B cell (primary cell): ENCODE data around the gene CD38.

ENCODE experiments used
- CTCF ChIP-seq: fragments of 200-600 bp; IDR thresholded peaks from one replicate; pipeline ENCODE4 v1.8.0; 2022; ENCODE audit warnings: antibody characterized with exemption, mild to moderate bottlenecking
- EZH2 ChIP-seq: IDR thresholded peaks from 2 replicates; pipeline ENCODE4 v1.6.1; 2012; ENCODE audit warnings: borderline replicate concordance, low read depth, mild to moderate bottlenecking, moderate library complexity, low read length; ENCODE audit not compliant: insufficient read depth, poor library complexity, severe bottlenecking

- TF ChIP-seq CTCF (no peak), EZH2 (no peak)
These were observed 37.2 kb upstream of the CD38 start for GRCh38 chr4:15740764-15741404.
